D721Med (cell line): ENCODE data around the gene SLX1A.
"Not testable (repeated sequence)": the region's sequence is repeated elsewhere in the genome, so short reads cannot be mapped to it uniquely, and the experiment has no call there.

Experiments used
- DNase-seq: peaks from one replicate; pipeline ENCODE4 v3.0.0; 2011; ENCODE audit warnings: low spot score; ENCODE audit not compliant: insufficient read length
- FAIRE-seq: peaks from 2 replicates; lab custom pipeline; 2011; peaks lifted over from hg19 to GRCh38; lab: Jason Lieb, UNC
- TF ChIP-seq, protein P1 (sequence below): IDR thresholded peaks from 2 replicates; pipeline ENCODE4 v1.5.1; 2012; ENCODE audit warnings: mild to moderate bottlenecking, control low read depth; ENCODE audit not compliant: insufficient read depth; ENCODE audit errors: missing control alignments

SLX1A gene

DNA sequence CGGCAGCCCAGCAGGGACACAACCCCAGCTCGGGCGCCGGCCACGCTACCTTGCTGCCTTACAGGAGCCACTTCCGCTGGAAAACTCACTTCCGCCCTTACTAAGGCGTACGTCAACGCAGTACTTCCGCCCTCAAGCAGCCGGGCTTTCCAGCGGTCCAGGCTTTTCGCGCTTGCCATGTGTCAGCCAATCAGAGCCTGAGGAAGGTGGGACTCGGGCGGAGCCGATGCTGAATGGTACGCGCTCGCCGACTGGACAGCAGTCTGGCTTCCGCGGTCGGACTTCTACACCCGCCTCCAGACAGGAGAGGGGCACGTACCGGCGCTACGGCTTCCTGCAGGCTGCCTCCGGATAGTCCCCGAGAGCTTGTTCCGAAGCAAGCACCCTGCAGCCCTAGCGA is at the start of gene SLX1A, which contains the start of gene BOLA2B:
Gene SLX1A (plus strand): TSS at position 261 of the 400 bp plus-strand sequence. CDS start 210 bp downstream, outside the sequence.
Gene BOLA2B (minus strand): TSS at position 52 of the 400 bp plus-strand sequence. CDS start 71 bp downstream, outside the sequence.
- FAIRE-seq: not testable (repeated sequence)

DNA sequence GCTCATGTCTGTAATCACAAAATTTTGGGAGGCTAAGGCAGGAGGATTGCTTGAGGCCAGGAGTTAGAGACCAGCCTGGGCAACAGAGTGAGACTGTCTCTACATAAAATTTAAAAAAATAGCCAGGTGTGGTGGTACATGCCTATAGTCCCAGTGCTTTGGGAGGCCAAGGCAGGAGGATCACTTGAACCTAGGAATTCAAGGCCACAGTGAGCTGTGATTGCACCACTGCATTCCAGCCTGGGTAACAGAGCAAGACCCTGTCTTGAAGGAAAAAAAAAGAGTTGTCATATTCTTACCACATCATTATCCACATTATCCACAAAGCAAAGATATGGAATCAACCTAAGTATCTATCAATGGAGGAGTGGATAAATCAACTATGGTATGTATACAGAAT is 49.7 kb upstream of the SLX1A start:
- DNase-seq (no peak), FAIRE-seq (no peak)
- TF ChIP-seq, protein P1, sequence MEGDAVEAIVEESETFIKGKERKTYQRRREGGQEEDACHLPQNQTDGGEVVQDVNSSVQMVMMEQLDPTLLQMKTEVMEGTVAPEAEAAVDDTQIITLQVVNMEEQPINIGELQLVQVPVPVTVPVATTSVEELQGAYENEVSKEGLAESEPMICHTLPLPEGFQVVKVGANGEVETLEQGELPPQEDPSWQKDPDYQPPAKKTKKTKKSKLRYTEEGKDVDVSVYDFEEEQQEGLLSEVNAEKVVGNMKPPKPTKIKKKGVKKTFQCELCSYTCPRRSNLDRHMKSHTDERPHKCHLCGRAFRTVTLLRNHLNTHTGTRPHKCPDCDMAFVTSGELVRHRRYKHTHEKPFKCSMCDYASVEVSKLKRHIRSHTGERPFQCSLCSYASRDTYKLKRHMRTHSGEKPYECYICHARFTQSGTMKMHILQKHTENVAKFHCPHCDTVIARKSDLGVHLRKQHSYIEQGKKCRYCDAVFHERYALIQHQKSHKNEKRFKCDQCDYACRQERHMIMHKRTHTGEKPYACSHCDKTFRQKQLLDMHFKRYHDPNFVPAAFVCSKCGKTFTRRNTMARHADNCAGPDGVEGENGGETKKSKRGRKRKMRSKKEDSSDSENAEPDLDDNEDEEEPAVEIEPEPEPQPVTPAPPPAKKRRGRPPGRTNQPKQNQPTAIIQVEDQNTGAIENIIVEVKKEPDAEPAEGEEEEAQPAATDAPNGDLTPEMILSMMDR: no peak

More for the DNA sequence above, at the start of gene SLX1A, which contains the start of gene BOLA2B:
- DNase-seq: not testable (repeated sequence)

DNA sequence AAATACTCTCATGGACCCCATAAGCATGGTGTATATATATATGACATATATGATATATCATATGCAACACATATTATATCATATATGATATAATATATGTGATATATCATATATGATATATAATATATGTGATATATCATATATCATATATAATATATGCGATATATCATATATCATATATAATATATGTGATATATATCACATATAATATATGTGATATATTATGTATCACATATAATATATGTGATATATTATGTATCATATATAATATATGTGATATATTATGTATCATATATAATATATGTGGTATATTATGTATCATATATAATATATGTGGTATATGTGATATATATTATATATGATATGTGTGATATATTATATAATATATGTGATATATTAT is 48.8 kb upstream of the SLX1A start:
- FAIRE-seq: no peak
- no peak for DNase-seq
- TF ChIP-seq, protein P1: no peak

DNA sequence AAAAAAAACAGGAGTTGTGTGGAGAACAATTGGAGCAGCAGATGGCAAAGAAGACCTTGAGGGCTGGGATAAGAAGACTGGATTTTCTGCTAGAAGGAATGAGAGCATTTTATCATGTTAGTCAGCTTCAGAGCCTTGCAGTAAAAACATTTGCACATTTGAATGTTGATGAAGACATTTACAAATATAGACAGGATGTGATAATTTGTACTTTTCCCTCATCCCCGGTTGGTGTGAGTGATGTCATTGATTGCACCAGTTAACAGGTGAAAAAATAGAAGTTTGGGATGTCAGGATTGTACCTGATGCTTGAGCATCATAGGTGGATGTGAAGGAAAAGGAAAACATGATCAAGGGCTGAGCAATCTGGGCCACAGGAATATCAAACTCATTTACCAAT is 48.0 kb upstream of the SLX1A start:
- TF ChIP-seq, protein P1: no peak
- no peak for FAIRE-seq

DNA sequence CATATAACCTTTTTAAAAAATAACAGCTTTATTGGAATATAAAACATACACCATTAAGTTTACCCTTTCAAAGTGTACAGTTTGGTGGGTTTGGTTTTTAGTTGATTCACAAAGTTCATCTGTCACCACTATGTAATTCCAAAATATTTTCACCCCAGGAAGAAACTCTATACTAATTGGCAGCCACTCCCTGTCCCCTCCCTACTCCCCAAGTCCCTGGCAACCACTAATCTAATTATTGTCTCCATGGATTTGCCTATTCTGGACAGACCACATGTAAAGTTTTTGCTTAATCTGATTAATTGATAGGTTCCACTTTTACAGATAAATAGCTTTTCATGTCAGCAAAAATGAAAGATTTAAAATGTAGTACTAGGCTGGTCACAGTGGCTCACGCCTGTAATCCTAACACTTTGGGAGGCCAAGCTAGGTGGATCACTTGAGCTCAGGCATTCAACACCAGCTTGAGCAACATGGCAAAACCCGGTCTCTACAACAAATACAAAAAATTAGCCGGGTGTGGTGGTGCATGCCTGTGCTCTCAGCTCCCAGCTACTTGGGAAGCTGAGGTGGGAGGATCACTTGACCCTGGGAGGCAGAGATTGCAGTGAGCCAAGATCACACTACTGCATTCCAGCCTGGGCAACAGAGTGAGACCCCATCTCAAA is 45.7 kb upstream of the SLX1A start:
- no peak for FAIRE-seq
- TF ChIP-seq, protein P1: no peak
- DNase-seq: no peak

More for the DNA sequence above, 48.0 kb upstream of the SLX1A start:
- no peak for DNase-seq

DNA sequence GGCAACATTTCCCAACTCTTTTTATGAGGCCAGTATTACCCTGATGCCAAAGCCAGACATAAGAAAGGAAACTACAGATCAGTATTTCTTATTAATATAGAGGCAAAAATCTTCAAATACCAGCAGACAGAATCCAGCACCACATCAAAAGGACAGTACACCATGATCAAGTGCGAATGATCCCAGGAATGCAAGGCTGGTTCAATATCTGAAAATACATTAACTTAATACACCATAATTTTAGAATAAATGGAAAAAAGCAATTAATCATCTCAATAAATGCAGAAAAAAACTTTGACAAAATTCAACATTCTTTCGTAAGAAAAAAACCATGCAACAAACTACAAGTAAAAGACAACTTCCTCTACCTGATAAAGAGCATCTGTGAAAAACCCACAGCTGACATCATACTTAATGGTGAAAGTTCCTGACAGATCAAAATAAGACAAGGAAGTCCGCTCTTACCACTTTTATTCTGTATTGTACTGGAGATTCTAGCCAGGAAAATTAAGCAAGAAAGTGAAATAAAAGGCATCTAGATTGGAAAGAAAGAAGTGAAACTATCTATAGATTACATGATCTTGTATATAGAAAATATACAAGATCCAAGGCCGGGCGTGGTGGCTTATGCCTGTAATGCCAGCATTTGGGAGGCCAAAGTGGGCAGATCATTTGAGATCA is 44.3 kb upstream of the SLX1A start:
- FAIRE-seq (no peak), DNase-seq (no peak)
- TF ChIP-seq, protein P1: no peak

DNA sequence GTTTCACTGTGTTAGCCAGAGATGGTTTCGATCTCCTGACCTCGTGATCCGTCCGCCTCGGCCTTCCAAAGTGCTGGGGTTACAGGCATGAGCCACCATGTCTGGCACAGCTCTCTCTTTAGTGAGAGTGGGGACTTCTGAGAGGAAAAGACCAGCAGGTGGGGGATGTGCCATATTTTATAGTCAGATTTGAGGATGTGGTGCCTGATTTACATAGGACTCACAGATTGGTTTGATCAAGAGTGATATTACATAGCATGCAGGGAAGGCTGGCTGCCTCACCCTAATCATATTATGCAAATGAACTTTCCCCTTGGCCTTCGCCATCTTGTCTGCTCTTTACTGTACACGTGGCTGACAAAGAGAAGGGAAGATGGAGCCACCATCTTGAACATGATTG is 42.6 kb upstream of the SLX1A start:
- FAIRE-seq: no peak
- no peak for DNase-seq
- TF ChIP-seq, protein P1: no peak
